ENCODE measurements around the gene ZNF212.

Gene ZNF212

DNA sequence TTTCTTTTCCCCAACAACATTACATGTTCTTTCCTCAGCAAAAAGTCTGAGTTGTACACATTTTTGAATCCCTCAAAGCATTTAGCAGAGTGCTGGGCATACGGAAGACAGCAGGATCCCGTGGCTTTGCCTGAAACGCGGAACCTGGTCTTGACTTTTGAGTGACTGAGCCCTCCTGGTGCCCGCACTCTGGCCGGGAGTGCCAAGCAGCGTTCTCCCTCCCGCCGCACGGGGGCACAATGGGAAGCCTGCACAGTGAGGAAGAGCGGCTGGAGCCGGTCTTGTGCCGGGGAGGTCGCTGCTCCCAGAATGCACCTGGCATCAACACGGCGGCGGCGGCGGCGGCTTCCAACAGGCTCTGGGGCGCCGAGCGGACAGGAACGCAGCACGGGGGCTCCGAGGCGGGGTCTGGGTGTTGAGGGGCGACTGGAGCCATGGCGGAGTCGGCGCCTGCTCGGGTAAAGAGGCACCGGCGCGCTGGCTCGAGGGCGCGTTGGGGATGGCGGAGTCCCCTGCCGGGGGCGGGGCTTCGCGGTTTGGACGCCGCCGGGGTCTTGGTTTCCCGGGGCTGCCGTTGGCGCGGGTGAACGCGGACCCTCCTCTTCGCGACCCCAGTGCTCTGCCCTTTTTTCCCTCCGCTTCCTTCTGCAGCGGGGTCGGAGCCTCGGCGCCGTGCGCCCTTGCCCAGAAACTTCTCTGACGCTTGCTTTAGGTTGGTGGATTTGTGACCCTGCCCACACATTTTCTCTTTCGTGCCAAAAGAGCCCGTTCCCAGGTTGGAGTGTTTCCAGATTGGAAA lies at the start of gene ZNF212:
Gene ZNF212, plus strand, starts transcription at position 307 of the 799 bp plus-strand sequence. Its CDS starts 128 bp downstream, at position 435.
- FAIRE-seq: peak; percentile 76
- DNase-seq (ENCODE audit: insufficient read length, low spot score): peak; percentile 92

DNA sequence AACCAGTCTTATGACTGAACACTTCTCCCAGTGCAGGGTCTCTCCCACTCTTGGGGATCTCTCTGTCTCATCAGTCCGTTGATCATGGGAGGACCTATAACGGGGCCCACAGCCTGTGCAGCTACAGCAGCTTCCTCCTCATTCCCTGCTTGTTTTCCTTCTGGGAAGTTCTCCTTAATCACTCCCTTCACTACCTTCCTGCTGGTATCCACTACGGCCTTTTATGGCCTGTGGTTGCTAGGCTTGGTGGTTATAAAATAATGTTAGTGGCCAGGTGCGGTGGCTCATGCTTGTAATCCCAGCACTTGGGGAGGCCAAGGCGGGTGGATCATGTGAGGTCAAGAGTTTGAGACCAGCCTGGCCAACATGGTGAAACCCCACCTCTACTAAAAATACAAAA lies 47.6 kb upstream of the ZNF212 start:
- DNase-seq (ENCODE audit: insufficient read length, low spot score): no peak
- FAIRE-seq: no peak

DNA sequence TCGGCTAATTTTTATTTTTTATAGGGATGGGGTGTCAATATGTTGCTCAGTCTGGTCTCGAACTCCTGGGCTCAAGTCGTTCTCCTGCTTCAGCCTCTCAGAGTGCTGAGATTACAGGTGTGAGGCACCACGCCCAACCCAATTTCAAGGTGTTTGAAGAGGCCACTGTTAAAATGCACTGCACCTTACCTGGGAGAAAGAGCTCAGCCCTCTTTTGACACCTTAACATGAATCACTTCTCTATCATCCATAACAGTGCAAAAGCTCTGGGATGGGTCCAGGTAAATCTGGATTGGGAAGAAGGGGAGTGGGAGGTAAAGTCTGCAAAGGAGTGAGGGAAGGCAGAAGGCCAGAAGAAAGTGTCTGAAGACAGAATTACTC lies 44.7 kb upstream of the ZNF212 start:
- DNase-seq (ENCODE audit: insufficient read length, low spot score) (no peak), FAIRE-seq (no peak)

DNA sequence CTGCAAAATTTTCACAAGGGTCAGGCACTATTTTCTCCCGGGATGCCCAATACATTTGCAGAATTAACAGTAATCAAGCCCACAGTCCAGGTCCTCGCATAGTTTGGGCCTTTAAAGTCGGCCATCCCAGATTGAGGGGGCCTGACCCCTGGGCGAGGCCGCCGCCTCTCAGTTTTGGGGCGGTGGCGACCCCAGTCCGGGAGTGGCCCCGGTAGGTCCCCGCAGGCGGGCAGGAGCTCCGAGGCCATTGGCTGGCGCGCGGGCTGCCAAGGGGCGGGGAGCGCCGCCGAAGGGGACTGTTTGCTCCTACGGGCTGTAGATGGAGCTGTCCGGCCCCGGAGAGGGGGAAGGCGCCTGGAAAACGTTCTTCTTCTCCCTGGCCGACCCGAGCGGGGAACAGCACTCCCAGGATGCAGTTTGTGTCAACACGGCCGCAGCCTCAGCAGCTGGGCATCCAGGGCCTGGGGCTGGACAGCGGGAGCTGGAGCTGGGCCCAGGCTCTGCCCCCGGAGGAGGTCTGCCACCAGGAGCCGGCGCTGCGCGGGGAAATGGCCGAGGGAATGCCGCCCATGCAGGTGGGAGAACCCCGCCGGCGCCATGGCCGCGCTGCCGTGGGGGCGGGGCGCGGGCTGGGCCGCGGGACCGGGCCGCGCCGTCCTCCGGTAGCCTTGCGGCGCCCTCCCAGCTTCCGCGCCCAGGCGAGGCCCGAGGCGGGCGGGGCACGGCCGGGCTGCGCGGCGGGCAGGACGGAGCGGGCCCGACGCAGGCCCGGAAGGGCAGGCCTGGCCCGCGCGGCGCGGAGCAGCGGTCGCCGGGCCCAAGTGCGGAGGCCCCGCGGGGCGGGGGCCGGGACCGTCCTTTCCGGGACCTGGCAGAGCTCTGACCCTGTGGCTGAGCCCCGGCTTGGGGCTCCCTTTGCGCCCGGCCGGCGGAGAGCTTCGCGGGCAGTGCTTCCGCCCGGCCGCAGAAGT lies 44.0 kb upstream of the ZNF212 start, which contains the start of gene ZNF282:
Gene ZNF282, plus strand, starts transcription at position 367 of the 971 bp plus-strand sequence. Its CDS starts 44 bp downstream, at position 411.
- DNase-seq (ENCODE audit: insufficient read length, low spot score) (peak; percentile 96), FAIRE-seq (peak; percentile 75)

DNA sequence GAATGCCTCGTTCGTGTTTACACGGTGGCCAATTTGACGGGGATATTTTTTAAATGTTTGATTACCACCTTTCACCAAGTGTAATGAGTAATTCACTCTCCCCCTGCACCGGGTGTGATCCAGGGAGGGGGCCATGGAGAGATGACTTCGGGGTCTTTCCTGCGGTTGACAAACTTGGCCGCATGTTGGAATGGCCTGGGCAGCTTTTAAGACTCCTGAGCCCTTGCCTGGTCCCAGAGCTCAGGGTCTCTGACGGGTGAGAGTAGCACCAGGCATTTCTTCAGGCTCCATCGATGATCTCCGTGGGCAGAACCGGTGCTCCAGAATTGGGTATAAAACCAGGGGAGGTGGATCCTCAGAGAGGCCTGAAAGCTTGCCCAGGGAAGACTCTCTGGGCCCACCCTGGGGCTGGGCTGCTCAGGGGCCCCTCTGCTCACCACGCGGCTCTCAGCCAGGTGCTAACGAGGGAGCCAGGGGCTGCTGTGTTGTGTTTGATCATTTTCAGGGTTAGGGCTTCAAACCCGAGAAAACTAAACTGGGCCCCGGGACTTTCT lies 43.2 kb upstream of the ZNF212 start:
- FAIRE-seq (no peak), DNase-seq (ENCODE audit: insufficient read length, low spot score) (peak; percentile 29)

DNA sequence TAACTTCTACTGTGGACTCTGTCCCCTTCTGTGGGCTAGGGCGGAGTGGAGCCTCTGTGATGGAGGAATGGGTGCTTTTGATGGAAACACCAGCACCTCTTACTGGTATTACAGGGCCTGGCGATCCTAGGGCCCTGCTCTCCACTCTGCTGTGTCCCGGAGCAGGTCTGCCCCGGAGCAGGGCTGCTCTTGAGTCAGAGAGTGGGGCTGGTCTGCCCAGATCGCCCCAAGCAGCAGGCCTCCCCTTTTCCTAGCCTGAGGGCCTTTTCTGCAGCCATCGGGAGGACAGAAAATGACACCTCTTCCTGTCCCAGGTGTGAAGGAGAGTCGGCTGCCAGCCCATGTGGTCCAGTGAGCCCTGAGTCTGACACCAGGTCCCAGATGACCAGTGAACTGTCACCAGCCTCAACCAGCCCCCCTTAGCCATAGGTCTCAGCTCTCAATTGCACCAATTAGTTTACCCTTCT lies 42.7 kb upstream of the ZNF212 start:
- DNase-seq (ENCODE audit: insufficient read length, low spot score) (peak; percentile 33), FAIRE-seq (no peak)

DNA sequence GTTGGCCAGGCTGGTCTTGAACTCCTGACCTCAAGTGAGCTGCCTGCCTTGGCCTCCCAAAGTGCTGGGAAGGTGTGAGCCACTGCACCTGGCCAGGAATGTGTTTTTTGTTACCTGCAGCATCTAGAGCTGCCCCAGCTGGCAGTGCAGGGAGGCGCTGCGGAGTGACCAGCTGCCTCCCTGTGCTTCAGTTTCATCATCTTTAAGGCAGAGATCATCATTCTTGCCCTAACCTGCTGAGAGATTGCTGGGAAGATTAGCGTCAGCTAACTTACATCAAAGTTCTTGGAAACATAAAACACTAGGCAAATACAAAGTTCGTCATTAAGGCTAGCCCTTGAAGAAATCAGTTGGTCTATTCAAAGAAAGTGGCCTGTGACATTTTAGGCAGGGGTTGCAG lies 41.8 kb upstream of the ZNF212 start:
- no peak for FAIRE-seq
- no peak for DNase-seq (ENCODE audit: insufficient read length, low spot score)

DNA sequence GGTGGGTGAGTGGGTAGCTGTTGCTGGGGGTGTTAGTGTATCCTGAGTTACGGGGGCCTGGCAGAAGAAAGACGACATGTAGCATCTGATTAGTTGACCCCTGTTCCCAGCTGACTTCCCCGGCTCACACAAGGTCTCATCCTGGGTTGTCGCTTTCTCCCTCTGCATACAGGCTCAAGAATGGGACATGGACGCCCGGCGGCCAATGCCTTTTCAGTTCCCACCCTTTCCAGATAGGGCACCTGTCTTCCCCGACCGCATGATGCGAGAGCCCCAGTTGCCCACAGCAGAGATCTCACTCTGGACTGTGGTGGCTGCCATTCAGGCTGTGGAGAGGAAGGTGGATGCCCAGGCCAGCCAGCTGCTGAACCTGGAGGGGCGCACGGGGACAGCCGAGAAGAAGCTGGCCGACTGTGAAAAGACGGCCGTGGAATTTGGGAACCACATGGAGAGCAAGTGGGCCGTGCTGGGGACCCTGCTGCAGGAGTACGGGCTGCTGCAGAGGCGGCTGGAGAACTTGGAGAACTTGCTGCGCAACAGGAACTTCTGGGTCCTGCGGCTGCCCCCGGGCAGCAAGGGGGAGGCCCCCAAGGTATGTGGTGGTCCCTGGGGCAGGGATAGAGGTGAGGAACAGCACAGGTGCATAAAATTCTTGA lies 41.2 kb upstream of the ZNF212 start:
- FAIRE-seq: no peak

DNA sequence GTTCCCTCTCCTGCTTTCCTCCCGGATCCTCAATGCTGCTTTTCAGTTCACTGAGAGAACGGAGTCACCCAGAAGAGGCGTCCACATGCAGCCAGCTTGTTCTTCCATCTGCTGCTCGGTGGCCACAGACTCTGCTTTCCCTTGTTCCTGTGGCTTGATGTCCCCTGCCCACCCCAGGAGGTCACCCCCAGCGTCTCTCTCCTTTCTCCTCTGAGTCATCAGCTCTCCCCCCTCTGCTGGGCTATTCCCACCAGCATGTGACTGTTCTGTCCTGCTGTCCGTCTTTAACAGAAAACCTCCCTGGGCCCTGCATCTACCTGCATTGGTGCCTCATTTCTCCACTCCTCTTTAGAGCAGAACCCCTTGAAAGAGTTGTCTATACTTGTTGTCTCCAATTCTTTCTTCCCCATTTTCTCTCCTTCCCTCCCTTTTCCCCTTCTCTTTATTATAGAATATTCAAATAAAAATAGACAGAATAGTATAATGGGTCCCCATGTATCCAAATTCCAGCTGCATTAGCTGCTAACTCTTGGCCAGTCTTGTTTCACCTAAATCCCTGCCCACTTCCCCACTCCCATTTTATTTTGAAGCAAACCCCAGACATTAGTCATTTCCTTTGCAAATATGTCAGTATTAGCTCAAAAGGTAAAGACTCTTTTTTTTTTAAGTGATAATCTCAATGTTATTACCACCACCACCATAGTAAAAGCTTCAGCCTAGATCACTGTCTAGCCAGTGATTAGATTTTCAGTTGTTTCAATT lies 40.0 kb upstream of the ZNF212 start:
- DNase-seq (ENCODE audit: insufficient read length, low spot score) (no peak), FAIRE-seq (no peak)

More for the DNA sequence above, 41.2 kb upstream of the ZNF212 start:
- no peak for DNase-seq (ENCODE audit: insufficient read length, low spot score)

DNA sequence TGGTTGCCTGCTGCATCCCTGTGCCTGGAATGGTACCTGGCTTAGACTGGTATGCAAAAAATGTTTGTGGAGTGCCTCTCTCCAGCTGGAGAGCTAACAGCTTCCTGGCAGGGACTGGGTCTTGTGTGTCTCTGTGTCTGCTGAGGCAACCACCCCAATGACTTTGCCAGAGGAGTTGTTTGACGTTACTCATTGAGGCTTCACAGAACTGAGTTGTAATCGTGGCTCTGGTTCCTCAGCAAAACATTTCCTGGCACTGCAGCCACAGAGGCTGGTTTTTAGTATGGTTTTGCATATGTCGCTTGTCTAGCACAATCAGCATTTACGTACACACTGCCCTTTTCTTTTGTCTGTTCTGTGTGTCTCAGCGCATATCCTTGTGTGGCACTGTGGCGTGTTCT lies 36.6 kb upstream of the ZNF212 start:
- no peak for DNase-seq (ENCODE audit: insufficient read length, low spot score)

DNA sequence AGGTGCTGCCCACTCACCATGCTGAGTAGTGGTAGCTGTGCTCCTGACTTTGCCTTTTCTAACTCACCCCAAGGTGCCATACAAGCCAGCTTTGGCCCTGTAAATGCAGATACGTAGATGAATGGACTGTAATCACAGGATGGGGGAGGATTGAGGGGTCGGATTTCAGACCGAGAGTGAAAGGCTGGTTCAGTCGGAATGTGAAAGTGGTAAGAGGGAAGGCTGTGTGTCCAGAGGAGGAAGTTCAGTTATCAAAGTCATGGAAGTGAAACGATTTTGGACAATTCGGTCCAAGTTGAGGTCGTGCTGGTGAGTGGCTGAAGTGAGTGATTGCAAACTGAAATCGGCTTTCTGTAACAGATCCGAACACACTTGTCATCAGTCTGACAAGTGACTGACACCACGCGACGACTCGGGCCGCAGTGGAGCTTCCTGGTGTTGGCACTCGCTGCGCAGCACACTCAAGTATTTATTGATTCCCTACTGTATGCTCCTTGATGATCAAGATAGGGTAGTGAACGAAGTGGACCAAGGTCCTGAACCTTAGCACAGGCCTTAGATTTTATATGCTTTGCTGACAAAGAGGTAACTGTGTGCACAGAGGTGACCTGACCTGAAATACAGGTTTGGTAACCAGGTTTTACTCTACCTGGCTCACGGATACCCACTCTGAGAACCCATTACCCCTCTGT lies 33.6 kb upstream of the ZNF212 start:
- DNase-seq (ENCODE audit: insufficient read length, low spot score) (no peak), FAIRE-seq (no peak)

More for the DNA sequence above, 36.6 kb upstream of the ZNF212 start:
- no peak for FAIRE-seq

DNA sequence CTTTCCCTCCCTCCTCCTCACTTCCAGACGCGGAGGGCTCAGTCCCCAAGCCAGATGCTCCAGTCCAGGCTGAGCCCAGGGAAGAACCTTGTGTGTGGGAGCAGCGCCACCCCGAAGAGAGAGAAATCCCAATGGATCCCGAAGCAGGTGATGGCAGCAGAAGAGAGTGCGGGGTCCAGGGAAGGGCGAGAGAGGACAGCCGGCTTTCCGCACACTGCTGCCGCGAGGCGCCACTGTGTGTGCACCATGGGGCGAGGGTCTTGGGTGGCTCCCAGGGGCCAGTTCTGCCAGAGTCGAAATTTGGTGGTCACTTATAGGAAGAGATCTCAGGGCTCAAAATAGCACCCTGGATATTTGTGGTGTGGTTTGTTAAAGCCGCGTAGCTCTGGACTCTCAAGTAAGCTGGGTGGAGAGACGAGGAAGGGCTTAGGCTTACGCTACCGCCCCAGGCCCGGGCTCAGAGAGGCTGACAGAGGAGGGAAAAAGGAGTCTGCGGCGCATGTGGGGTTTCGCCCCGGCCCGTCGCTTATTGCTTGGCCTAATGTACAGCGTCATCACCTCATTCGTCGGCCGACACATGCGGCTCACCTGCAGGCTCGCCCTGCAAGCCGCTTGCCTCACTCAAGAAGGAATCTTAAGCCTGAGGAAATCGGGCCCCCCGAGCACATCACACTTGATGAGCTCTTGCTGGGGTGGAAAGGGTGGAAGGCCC lies 32.0 kb upstream of the ZNF212 start:
- FAIRE-seq: no peak

DNA sequence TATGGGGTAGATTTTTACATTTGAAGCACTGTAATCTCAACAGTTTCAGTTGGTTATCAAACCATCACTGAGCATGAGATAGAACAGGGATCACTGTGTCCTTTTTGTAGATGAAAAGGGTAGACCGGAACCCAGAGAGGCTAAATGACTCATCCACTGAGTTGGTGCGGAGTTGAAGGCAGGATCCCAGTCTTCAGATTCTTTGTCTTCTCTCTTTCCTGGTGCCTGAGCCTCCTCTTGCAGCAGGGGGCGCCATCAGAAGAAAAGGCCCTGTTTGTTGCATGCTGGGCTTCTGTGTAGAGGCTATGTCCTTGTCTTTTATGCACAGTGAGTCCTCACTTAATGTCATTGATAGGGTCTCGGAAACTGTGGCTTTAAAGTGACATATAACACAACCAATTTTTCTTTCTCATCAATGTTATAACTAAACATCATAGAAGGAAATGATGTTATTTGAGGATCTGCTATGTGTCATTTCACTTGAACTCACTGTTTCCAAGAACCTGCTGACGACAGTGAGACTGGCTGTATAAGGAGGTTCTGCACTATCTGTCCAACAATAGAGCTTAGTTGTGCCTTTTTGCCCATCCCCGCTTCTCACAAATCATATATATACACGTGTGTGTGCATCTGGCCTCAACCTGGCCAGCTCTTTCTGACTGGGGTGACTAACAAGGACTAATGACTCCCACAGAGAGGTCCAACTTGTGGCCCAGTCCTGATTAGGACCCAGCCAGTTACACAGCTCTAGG lies 29.8 kb upstream of the ZNF212 start:
- peak; percentile 57 for DNase-seq (ENCODE audit: insufficient read length, low spot score)
- peak; percentile 68 for FAIRE-seq

More for the DNA sequence above, 32.0 kb upstream of the ZNF212 start:
- no peak for DNase-seq (ENCODE audit: insufficient read length, low spot score)

DNA sequence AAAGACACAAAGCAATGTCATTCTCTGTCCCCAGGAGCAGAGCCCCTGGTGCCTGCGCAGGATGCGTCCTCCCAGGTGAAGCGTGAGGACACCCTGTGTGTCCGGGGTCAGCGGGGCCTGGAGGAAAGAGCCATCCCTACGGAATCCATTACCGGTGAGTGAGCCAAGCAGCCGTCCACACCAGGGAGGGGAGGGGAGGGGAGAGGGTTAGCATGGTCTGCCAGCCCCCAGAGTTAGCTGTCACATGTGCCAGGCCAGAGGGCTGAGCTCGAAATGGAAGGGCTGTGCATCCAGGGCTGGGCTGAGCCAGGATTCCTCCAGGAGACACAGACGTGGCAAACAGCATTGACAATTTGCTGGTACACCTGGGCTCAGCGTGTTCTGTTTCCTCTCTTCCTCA lies 28.9 kb upstream of the ZNF212 start:
- FAIRE-seq: no peak

DNA sequence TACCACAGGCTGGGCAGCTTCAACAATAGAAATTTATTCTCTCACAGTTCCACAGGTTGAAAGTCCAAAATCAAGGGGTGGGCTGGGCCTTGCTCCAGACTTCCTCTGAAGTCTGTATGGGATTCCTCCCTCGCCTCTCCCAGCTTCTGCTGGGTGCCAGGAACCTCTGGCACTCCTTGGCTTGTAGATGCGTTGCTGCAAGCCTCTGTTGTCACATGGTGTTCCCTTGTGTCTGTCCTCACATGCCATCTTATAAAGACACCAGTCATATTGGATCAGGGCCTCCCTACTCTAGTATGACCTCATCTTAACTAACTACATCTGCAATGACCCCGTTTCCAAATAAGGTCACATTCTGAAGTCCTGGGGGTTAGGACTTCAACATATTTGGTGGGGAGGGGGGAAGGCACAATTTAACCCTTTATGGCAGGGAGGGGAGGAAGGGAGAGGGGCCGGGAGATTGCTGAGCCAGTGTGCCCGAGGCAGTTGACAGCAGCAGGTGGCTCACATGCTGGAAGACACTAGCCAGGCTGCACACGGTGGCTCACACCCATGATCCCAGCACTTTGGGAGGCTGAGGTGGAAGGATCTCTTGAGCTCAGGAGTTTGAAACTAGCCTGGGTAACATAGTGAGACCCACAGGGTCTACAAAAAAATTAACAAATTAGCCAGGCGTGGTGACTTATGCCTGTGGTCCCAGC lies 25.3 kb upstream of the ZNF212 start:
- DNase-seq (ENCODE audit: insufficient read length, low spot score) (no peak), FAIRE-seq (no peak)

More for the DNA sequence above, 28.9 kb upstream of the ZNF212 start:
- DNase-seq (ENCODE audit: insufficient read length, low spot score): no peak

DNA sequence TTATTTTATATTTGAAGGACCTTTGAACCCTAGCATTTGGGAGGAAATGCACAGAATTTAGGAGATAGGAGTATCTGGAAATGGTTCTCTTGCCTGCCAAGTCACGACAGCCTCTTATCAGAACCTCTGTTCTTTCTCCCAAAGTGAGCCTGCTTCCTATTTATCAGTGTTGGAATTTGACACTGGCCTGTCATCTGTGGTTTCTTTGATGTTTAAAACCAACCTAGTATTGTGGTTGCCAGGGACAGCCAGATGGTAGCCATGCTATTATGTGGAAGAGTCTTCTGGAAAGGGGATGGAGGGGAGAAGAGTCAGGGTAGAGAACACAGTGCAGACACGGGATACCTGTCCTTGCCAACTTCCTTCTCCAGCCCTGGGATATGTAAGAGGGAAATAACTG lies 23.0 kb upstream of the ZNF212 start:
- FAIRE-seq: no peak
- DNase-seq (ENCODE audit: insufficient read length, low spot score): no peak

DNA sequence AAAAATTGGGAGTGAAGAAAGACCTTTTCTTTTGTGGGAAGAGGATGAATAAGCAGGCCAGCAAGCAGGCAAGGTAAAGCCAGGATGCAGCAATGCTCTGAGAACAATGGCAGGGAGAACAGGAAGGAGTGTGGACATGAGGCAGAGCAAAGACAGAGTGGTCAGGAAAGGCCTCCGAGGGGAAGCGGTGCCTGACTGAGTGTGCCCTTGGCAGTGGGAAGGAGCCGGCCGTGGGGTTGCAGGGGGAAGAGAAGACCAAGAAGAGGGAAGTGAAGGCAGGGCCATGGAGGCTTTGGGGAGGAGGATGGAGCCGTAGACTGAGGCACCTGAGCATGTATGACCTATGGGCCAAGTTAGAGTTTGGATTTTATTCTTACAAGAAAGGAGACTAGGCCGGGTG lies 21.9 kb upstream of the ZNF212 start:
- FAIRE-seq: no peak
- no peak for DNase-seq (ENCODE audit: insufficient read length, low spot score)

Data from GM19239 (cell line).